Measurements from ENCODE around the gene PTPRJ. TPM values are rescaled to one million over a fixed set of nuclear protein-coding genes. Genes with fewer than 3 reads are reported as not detected.
"Not testable (repeated sequence)": the region's sequence is repeated elsewhere in the genome, so short reads cannot be mapped to it uniquely, and the experiment has no call there.

The PTPRJ gene
- total RNA-seq, 1 donor from 2014 or later: 63.9 TPM

- intact Hi-C loops (cut with micrococcal nuclease): no loop called here
Observed at GRCh38 chr11:48138222-48138621, 157.9 kb downstream of the PTPRJ start.

- intact Hi-C loops (cut with micrococcal nuclease): not testable (repeated sequence)
Observed at GRCh38 chr11:48139896-48140295, 159.5 kb downstream of the PTPRJ start.

DNA sequence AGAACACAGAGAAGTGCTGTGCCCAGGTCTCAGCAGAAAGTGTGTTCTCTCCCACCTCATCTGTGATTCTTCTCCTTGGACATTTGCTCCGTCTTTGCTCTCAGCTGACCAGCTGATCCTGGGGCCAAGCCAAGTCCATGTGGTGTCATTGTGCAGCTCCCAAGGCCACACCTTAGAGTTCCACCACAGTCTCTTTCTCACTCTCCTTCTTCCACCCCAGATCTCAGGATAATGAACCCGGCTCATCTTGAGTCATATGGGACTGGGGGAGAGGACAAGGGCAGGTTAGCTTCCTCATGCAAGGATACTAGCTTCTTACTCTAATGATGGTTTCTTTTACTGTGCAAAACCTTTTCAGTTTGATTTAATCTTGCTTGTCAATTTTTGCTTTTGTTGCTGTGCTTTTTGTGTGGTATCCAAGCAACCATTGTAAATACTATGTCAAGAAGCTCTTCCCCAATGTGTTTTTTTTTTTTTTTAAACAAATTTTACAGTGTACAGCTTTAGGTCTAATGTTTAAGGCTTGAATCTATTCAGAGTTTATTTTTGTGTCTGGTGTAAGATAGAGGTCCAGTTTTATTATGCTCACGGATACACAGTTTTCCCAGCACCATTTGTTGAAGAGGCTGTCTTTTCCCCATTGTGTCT, 161.2 kb downstream of the PTPRJ start:
- intact Hi-C loops (cut with micrococcal nuclease): no loop called here

GRCh38 chr11:48142889-48143288, 162.5 kb downstream of the PTPRJ start:
- intact Hi-C loops (cut with micrococcal nuclease): no loop called here

DNA sequence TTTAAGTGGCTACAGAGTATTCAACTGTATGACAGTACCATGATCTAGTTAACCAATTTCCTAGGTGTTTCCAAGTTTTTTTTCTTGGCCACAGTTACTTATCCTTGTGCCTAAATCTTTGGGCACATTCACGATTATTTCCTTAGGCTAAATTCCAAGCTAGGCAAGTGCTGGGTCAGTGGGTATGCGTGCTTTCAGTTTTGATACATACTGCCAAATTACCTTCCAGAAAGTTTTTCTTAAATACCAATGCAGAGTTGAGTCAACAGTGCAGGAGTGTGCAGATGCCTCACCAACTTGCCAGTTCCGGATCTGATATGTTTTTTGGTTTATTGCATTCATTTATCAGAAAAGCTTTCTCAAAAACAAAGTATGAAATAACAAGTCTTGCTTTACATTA, 168.4 kb downstream of the PTPRJ start:
- intact Hi-C loops (cut with micrococcal nuclease): no loop called here

- intact Hi-C loops (cut with micrococcal nuclease): no loop called here
Observed at GRCh38 chr11:48150213-48150612, 169.9 kb downstream of the PTPRJ start.

DNA sequence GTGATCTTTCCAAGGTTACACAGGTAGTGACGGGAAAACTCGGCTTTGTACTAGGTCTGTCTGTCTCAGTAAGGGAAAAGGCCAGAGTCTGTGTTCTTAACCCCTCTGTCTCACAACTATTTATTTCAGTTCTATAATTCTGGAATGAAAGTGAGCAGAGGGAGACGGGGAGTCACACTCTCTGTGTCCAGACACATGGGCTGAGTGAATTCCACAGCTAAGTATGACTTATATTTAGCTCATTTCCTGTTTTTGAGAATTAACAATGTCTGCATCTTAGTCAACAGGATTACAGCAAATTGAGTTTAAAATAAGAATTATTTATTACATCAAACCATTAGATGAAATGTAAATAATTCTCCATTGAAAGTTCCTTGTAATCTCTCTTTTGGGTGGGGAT, 173.8 kb downstream of the PTPRJ start:
- intact Hi-C loops (cut with micrococcal nuclease): no loop called here

GRCh38 chr11:48161951-48162884, 181.9 kb downstream of the PTPRJ start:
- intact Hi-C loops (cut with micrococcal nuclease): no loop called here

DNA sequence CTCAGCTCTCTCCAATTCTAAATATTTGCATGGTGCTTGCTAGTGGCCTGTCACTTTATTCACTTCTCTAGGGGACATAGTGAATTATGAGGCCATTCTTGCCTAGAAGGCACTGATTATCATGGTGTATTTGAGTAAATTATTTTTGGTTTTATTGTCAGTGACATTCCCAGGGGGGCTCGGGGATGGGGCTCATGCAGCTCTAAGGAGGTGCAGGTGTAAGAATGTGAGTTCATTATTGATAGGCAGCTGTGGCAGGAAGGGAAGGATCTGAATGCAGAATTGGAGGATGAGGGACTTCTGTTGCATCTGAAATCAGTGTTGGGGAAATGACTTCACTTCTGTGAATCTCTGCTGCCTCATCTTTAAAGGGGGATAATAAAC, 182.5 kb downstream of the PTPRJ start:
- intact Hi-C loops (cut with micrococcal nuclease): no loop called here

DNA sequence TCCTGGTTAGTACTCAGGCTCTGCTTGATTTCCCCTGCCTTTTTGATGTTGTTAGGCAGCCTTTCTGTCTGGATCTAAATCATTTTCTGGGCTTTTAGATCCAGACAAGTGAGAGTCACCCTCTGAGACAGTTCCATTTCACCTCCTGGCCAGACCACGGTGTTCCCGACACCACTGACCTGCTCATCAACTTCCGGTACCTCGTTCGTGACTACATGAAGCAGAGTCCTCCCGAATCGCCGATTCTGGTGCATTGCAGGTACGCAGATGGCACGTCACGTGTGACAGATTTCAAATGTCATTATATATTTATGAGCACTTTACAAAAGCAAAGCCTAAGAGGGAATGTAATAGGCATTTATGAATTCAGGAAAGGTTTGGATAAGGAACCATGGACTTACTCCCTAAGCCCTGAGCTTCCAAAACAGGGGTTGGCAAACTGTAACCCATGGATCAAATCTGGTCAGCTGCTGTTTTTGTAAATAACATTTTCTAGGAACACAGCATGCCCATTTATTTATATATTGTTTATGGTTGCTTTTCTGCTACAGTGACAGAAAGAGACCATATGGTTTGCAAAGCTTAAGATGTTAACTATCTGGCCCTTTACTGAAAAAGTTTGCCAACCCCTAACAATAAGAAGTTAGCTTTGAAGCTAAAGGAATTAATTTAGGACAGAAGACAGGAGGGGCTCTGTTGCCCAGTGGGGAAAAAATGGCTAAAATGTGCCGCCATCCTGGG, 183.2 kb downstream of the PTPRJ start:
- intact Hi-C loops (cut with micrococcal nuclease): no loop called here

- intact Hi-C loops (cut with micrococcal nuclease): no loop called here
Observed at GRCh38 chr11:48164836-48165235, 184.5 kb downstream of the PTPRJ start.

- intact Hi-C loops (cut with micrococcal nuclease): no loop called here
Observed at GRCh38 chr11:48165426-48165825, 185.1 kb downstream of the PTPRJ start.

DNA sequence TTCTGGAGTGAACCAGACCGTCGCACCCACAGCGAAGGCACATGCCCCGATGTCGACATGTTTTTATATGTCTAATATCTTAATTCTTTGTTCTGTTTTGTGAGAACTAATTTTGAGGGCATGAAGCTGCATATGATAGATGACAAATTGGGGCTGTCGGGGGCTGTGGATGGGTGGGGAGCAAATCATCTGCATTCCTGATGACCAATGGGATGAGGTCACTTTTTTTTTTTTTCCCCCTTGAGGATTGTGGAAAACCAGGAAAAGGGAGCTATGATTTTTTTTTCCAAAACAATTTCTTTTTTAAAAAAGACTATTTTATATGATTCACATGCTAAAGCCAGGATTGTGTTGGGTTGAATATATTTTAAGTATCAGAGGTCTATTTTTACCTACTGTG, 187.0 kb downstream of the PTPRJ start:
- intact Hi-C loops (cut with micrococcal nuclease): no loop called here

DNA sequence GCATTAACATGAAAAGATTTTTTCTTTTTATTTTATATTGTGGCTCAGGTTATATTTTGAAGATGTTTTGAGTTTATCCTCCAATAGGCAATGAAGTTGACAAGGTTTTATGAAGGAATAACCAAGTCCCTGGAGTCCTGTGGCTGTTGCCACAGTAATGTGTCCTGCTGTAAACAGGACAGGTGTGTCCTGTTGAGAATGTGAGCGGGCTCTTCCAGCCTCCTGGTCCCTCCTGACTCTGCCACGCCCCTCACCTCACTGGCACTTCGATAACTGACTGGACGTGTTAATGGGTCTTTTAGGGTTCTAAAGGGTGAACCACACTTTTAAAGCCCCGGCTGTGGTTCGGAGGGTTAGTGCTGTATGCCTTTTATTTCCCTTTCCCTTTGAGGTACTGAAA, 188.5 kb downstream of the PTPRJ start:
- intact Hi-C loops (cut with micrococcal nuclease): no loop called here

GRCh38 chr11:48169259-48169658, 188.9 kb downstream of the PTPRJ start:
- intact Hi-C loops (cut with micrococcal nuclease): no loop called here

DNA sequence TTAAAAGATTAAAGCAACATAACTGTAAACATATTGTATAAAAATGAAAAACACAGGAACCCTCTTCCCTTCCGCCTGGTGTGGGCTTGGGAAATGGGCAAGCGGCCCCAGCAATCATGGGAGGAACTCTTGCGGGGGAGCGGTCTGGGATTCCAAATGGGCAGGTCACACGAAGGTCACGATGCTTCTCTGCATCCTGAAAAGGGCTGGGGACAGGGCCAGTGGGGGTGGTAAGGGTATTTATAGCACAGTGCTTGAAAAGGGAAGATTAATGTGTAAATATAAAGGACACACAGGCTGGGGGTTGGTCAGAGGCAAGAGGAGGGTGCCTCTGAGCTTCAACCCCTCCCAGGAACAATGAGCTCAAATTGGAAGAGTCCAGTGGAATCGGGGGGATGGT, 189.4 kb downstream of the PTPRJ start:
- intact Hi-C loops (cut with micrococcal nuclease): loop anchor here (10.0 kb wide), 1 partner anchor 1355 kb away; no protein-coding TSS in a partner anchor

GRCh38 chr11:48170241-48171233, 190.2 kb downstream of the PTPRJ start:
- intact Hi-C loops (cut with micrococcal nuclease): loop anchor here (10.0 kb wide), 1 partner anchor 1354 kb away; no protein-coding TSS in a partner anchor

DNA sequence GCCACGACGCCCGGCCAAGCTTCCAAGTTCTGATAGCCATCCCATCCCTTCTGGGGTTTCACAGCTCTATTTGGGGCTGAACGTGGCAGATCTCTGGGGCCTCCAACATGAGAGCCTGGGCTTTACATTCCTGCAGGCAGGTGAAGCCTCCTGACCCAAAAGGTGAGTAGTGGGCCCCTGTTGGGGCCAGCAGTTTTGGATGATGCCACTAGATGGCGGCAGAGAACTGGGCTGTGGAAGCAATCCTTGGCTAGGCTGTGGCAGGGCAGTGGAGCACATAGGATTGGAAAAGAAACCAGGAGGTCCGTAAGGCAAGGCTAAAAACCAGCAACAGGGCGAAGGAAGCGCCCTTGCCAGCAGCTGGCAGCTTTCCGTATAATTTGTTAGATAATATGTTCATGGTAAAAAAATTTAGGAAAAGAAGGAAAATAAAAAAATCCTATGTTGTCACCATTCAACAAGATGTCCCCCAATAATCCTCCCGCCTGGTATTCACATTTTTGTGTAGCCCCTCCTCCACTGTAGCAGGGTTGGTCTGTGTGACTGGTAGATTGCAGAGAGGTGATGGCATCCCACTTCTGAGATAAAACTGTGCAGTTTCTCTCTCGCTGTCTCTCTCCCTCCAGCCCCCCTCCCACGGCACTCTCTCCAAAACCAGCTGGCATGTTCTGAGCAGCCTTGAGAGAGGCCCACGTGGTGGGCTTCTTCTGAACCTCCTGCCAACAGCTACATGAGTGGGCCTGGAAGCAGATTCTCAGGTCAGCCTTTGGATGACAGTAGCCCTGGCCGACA, 192.7 kb downstream of the PTPRJ start:
- intact Hi-C loops (cut with micrococcal nuclease): loop anchor here (10.0 kb wide), 1 partner anchor 1352 kb away; no protein-coding TSS in a partner anchor

GRCh38 chr11:48177661-48178060, 197.3 kb downstream of the PTPRJ start:
- intact Hi-C loops (cut with micrococcal nuclease): loop anchor here (10.0 kb wide), 1 partner anchor 1347 kb away; no protein-coding TSS in a partner anchor

- intact Hi-C loops (cut with micrococcal nuclease): no loop called here
Observed at GRCh38 chr11:48180627-48181026, 200.3 kb downstream of the PTPRJ start.

Data from T-helper 2 cell treated with Interferon-gamma antibody and Interleukin-4, amounts not matched to agents 100 ng/mL and 5 ng/mL, for 36 hours (primary cell).